Testis (tissue), 2 donors: ENCODE measurements around the gene RPRML.

ENCODE experiments used
- CTCF ChIP-seq, 3 experiments: fragments of 450-650 bp in 2 of 3; fragments of 200-600 bp in 1 of 3; sonication (generic) in 1 of 3; IDR thresholded peaks; one replicate each; pipeline ENCODE4 v1.5.1; 2016 to 2019; ENCODE audit warnings: antibody characterized with exemption in 3 of 3, mild to moderate bottlenecking in 2 of 3, moderate library complexity in 1 of 3
- POLR2A ChIP-seq: fragments of 450-650 bp; IDR thresholded peaks from one replicate; pipeline ENCODE4 v1.6.1; 2017; ENCODE audit warnings: antibody characterized with exemption, mild to moderate bottlenecking, moderate library complexity

- TF ChIP-seq CTCF (IDR thresholded peaks at IDR 0.05): no peak
- no peak for TF ChIP-seq POLR2A
Observed at GRCh38 chr17:47009759-47010594, 30.9 kb upstream of the RPRML start.
